B cell (primary cell): ENCODE measurements around the gene SPTBN2.

ENCODE experiments used
- EZH2 ChIP-seq: IDR thresholded peaks from 2 replicates; pipeline ENCODE4 v1.6.1; 2012; ENCODE audit warnings: borderline replicate concordance, low read depth, mild to moderate bottlenecking, moderate library complexity, low read length; ENCODE audit not compliant: insufficient read depth, poor library complexity, severe bottlenecking
- TF ChIP-seq, protein P1 (sequence below): fragments of 200-600 bp; IDR thresholded peaks from one replicate; pipeline ENCODE4 v1.8.0; 2022; ENCODE audit warnings: antibody characterized with exemption, mild to moderate bottlenecking

DNA sequence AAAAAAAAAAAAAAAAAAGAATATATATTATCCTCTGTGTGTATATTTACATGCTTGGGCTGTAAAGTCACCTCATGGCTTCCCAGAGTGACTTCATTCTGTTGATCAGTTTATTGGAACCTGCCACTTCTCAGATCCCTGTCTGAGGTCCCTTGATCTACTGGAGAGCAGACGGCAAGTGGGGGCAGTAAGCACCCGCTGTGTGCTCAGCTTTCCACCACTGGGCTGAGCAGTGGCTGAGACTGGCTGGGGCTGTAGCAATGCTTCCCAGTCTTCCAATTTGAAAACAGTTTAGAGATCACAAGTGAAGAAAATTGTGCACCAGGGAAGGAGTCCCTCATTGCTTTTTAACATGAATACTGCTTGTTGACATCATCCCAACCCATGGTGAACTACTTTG is 44.4 kb downstream of the SPTBN2 start:
- TF ChIP-seq, protein P1, sequence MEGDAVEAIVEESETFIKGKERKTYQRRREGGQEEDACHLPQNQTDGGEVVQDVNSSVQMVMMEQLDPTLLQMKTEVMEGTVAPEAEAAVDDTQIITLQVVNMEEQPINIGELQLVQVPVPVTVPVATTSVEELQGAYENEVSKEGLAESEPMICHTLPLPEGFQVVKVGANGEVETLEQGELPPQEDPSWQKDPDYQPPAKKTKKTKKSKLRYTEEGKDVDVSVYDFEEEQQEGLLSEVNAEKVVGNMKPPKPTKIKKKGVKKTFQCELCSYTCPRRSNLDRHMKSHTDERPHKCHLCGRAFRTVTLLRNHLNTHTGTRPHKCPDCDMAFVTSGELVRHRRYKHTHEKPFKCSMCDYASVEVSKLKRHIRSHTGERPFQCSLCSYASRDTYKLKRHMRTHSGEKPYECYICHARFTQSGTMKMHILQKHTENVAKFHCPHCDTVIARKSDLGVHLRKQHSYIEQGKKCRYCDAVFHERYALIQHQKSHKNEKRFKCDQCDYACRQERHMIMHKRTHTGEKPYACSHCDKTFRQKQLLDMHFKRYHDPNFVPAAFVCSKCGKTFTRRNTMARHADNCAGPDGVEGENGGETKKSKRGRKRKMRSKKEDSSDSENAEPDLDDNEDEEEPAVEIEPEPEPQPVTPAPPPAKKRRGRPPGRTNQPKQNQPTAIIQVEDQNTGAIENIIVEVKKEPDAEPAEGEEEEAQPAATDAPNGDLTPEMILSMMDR: no peak
- no peak for TF ChIP-seq EZH2
